Kidney epithelial cell (primary cell): Measurements from ENCODE around the gene CPNE4. TPM values are rescaled to one million over a fixed set of nuclear protein-coding genes. Genes with fewer than 3 reads are reported as not detected.

ENCODE experiments used
- DNase-seq: peaks from one replicate; pipeline ENCODE4 v3.0.0-alpha.2; 2010; ENCODE audit warnings: low read depth
- H3K27me3 ChIP-seq: 2 replicates; pipeline ENCODE4 v1.6.0; 2011; ENCODE audit warnings: low read length; ENCODE audit not compliant: control insufficient read depth, insufficient read depth
- H3K36me3 ChIP-seq: 2 replicates; pipeline ENCODE4 v1.5.1; 2011; ENCODE audit warnings: low read length; ENCODE audit not compliant: control insufficient read depth, insufficient read depth
- H3K4me3 ChIP-seq: 2 replicates; pipeline ENCODE4 v1.5.1; 2011; ENCODE audit warnings: low read depth, mild to moderate bottlenecking, control low read depth, low read length
- total RNA-seq: library from RNA; depleted of rRNA; stranded (reverse); fragments of >200 nt; gene quantifications from 2 replicates; pipeline ENCODE4 v1.2.3, GENCODE V29; 2015
- TF ChIP-seq, protein P1 (sequence below): IDR thresholded peaks from 2 replicates; pipeline ENCODE4 v1.5.1; 2011; ENCODE audit warnings: mild to moderate bottlenecking, moderate library complexity, low read length, control low read depth, inconsistent platforms; ENCODE audit not compliant: insufficient read depth, poor library complexity, severe bottlenecking

Gene CPNE4
- total RNA-seq, 1 donor from 2014 or later: 3.7 TPM

DNA sequence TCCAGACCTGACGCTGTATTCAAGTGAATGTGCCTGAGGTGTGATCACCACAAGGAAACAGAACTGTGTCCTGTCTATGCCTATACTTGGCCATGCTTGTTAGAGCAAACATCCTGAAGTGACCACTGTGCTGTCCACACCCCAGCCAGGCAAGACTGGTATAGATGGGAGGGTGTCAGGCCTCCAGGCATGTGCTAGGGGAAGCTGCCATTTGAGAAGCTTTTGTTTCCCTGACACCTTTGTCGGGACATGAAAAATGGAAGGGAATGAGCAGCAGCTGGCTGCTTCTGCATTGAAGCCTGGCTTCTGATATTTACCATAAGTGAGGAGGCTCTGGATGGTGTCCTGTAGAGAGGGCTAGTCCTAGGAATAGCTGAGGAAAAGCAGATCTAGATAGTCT lies 106.2 kb downstream of the CPNE4 start:
- Histone ChIP-seq H3K4me3 (no peak overlapping the region), H3K27me3 (no peaks in the 10 kb centered on the region), H3K36me3 (no peaks in the 10 kb centered on the region)
- DNase-seq: no peak
- TF ChIP-seq, protein P1, sequence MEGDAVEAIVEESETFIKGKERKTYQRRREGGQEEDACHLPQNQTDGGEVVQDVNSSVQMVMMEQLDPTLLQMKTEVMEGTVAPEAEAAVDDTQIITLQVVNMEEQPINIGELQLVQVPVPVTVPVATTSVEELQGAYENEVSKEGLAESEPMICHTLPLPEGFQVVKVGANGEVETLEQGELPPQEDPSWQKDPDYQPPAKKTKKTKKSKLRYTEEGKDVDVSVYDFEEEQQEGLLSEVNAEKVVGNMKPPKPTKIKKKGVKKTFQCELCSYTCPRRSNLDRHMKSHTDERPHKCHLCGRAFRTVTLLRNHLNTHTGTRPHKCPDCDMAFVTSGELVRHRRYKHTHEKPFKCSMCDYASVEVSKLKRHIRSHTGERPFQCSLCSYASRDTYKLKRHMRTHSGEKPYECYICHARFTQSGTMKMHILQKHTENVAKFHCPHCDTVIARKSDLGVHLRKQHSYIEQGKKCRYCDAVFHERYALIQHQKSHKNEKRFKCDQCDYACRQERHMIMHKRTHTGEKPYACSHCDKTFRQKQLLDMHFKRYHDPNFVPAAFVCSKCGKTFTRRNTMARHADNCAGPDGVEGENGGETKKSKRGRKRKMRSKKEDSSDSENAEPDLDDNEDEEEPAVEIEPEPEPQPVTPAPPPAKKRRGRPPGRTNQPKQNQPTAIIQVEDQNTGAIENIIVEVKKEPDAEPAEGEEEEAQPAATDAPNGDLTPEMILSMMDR: no peak

DNA sequence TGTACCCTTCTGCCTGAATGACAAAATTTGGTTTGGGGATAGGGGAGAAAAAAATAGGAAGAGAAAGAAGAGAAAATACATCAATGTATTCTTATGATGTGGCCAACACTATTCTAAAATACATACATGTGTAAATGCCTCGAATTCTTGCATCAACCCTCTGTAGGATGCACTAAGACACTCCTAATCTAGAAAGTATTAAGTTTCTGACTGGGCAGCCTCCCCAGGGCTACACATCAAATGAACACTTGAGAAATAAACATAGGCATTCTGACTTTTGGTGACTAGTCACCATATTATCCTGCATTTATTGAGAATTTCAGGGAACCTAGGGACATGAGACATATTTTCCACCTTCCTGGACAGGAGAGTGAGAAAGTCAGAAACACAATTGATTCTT lies 109.2 kb downstream of the CPNE4 start:
- Histone ChIP-seq H3K4me3 (no peak overlapping the region), H3K36me3 (no peaks in the 10 kb centered on the region), H3K27me3 (no peaks in the 10 kb centered on the region)
- DNase-seq: no peak
- TF ChIP-seq, protein P1: no peak

DNA sequence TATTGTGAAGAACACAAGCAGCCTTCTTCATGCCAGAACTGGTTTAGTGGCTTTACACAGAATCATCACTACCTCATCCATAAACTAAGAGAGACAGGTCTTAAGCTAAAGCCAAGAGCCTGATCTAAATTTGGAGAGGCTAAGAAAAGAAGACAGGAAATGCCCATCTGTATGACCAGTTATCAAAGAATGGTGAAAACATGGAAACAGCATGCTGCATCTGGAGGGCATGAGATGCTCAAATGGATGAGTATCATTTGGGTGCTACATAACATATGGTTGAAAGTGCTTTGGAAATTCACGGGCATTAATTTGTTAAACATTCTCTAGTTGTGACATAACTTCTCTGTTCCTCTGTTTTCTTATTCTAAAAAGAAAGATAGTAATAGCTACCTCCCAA lies 112.5 kb downstream of the CPNE4 start:
- DNase-seq: no peak
- no peaks in the 10 kb centered on the region for H3K36me3 ChIP-seq
- TF ChIP-seq, protein P1: no peak
- no peaks in the 10 kb centered on the region for H3K27me3 ChIP-seq
- no peak overlapping the region for H3K4me3 ChIP-seq

DNA sequence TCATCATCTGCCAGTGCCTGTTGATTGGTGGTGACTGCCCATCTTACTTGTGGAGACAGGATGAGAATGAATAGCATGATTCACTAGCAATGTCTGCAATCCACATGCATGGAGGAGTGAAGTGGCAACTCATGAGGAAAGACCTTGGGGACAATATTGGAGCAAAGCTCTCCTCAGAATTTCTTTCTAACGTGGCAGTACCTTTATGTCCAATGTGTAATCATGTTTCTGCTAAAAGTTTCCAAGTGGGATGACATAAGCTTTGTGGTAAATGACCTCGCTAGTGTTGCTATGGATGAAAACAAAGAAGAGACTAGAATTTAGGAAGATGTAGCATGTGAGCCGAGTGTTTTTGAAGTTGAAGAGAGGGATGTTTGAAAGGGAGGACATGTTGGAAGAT lies 117.8 kb downstream of the CPNE4 start:
- H3K36me3 ChIP-seq: no peaks in the 10 kb centered on the region
- H3K4me3 ChIP-seq: no peak overlapping the region
- peaks cover 2% of the 10 kb centered on the region for H3K27me3 ChIP-seq
- DNase-seq: no peak
- TF ChIP-seq, protein P1: no peak

DNA sequence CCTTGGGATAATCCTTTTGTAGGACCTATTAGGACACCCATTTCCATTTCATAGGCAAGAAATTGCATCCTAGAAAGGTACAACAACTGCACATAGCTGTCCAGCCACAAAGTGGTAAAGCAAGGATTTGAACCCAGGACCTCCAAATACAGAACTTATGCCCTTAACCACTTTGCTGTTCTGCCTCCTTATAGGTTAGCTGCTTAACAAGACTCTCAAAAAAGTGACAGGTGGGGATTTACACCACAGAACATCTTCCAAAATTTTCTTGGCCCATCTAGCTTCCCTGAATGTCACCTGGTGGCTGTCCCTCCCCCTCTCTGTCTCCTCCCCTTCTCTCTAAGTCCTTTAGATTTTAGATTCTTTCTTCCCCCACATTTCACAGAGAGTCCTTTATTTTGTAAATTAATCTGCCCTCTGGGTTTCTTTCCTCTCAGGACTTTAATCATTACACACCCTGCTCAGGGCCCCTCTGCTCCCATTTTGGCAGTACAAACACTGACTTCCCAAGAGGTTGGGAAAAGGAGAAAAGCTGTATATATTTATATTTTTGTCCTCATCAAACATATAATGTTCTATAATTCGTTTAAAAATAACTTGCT lies 120.6 kb downstream of the CPNE4 start:
- no peak overlapping the region for H3K4me3 ChIP-seq
- peaks cover 2% of the 10 kb centered on the region for H3K27me3 ChIP-seq
- TF ChIP-seq, protein P1: no peak
- H3K36me3 ChIP-seq: no peaks in the 10 kb centered on the region
- DNase-seq: no peak

DNA sequence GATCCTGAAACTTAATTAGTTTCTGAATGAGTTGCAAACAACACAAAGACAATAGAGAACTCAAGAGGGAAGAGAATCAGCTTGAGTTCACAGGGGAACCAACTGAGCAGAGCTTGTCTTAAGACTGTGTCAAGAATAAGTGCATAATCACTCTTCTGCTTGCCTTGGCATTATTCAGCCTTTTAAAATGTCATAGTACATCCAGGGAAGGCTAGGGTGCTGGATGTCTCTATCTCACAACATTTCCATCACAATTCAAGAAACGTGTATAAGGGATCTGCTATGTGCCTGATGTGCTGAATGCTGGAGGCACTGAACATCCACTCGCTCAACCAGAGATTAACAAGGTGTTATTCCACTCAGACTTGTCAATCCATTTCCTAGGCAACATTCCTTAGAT lies 122.6 kb downstream of the CPNE4 start:
- no peak for DNase-seq
- H3K27me3 ChIP-seq: peaks cover 2% of the 10 kb centered on the region
- H3K4me3 ChIP-seq: no peak overlapping the region
- TF ChIP-seq, protein P1: no peak
- no peaks in the 10 kb centered on the region for H3K36me3 ChIP-seq
